NCI-H2029 (cell line): Measurements from ENCODE around the gene PRKCA.

Source experiments
- DNase-seq: peaks from one replicate; lab custom pipeline; 2025; lab: John Stamatoyannopoulos, UW

The PRKCA gene

GRCh38 chr17:66777689-66778225, 475.3 kb downstream of the PRKCA start:
- peak; percentile 13 for DNase-seq

- DNase-seq: no peak
These were observed 476.3 kb downstream of the PRKCA start for GRCh38 chr17:66778531-66779236.

GRCh38 chr17:66779237-66779606, 476.8 kb downstream of the PRKCA start:
- no peak for DNase-seq

- DNase-seq: no peak
These were observed 478.7 kb downstream of the PRKCA start for GRCh38 chr17:66781135-66781534.

GRCh38 chr17:66782851-66783250, 480.4 kb downstream of the PRKCA start:
- no peak for DNase-seq

- no peak for DNase-seq
These were observed 481.4 kb downstream of the PRKCA start for GRCh38 chr17:66783656-66784381.

- DNase-seq: no peak
These were observed 482.4 kb downstream of the PRKCA start for GRCh38 chr17:66784621-66785364.

- DNase-seq: no peak
These were observed 483.7 kb downstream of the PRKCA start for GRCh38 chr17:66786107-66786506.

GRCh38 chr17:66787914-66788313, 485.5 kb downstream of the PRKCA start:
- DNase-seq: no peak

- DNase-seq: no peak
These were observed 486.7 kb downstream of the PRKCA start for GRCh38 chr17:66789093-66789492.

GRCh38 chr17:66789961-66790437, 487.6 kb downstream of the PRKCA start:
- DNase-seq: no peak

- DNase-seq: no peak
These were observed 488.2 kb downstream of the PRKCA start for GRCh38 chr17:66790501-66791061.

GRCh38 chr17:66791347-66791746, 488.9 kb downstream of the PRKCA start:
- peak; percentile 64 for DNase-seq

GRCh38 chr17:66793814-66794213, 491.4 kb downstream of the PRKCA start:
- no peak for DNase-seq

- DNase-seq: no peak
These were observed 493.1 kb downstream of the PRKCA start for GRCh38 chr17:66795486-66795885.

GRCh38 chr17:66799849-66800537, 497.6 kb downstream of the PRKCA start:
- DNase-seq: no peak

GRCh38 chr17:66803474-66803951, 501.1 kb downstream of the PRKCA start:
- no peak for DNase-seq

- DNase-seq: peak; percentile 58
These were observed 503.2 kb downstream of the PRKCA start for GRCh38 chr17:66805567-66805966.

- DNase-seq: peak; percentile 46
These were observed 504.8 kb downstream of the PRKCA start for GRCh38 chr17:66807182-66807581.

- no peak for DNase-seq
These were observed 507.0 kb downstream of the PRKCA start for GRCh38 chr17:66809408-66809807.

GRCh38 chr17:66810951-66811682, 508.7 kb downstream of the PRKCA start:
- DNase-seq: no peak
